Urinary bladder (tissue), 4 donors: ENCODE data around the gene CGN. TPM values are rescaled to one million over a fixed set of nuclear protein-coding genes. Genes with fewer than 3 reads are reported as not detected.

ENCODE experiments used
- DNase-seq: peaks from one replicate; pipeline ENCODE4 v3.0.0-alpha.2; 2015; ENCODE audit errors: extremely low spot score
- H3K27ac ChIP-seq: one replicate; pipeline ENCODE4 v1.5.1; 2013; ENCODE audit warnings: low read depth, mild to moderate bottlenecking, moderate library complexity
- H3K36me3 ChIP-seq: one replicate; pipeline ENCODE4 v1.6.1; 2013; ENCODE audit warnings: mild to moderate bottlenecking, moderate library complexity; ENCODE audit not compliant: insufficient read depth
- H3K4me1 ChIP-seq: one replicate; pipeline ENCODE4 v1.6.1; 2013; ENCODE audit warnings: mild to moderate bottlenecking, moderate library complexity; ENCODE audit not compliant: insufficient read depth
- H3K4me3 ChIP-seq: one replicate; pipeline ENCODE4 v1.5.1; 2013; ENCODE audit warnings: low read depth, low read length
- WGBS: extraction: QIAGEN DNeasy Blood & Tissue Kit; methylation state at CpG from one replicate; pipeline ENCODE4 v1.1.7; 2013; 5-methylcytosine and 5-hydroxymethylcytosine counted together
- polyA plus RNA-seq: library from polyadenylated mRNA; stranded (reverse); fragments of 200-250 nt; gene quantifications from one replicate; pipeline ENCODE4 v1.2.3, GENCODE V29; 2013
- total RNA-seq: library from RNA; depleted of rRNA; stranded (reverse); fragments of >200 nt; gene quantifications from one replicate; pipeline ENCODE4 v1.2.3, GENCODE V29; 2014
- donor health status: healthy with polysubstance abuse.
- donor health status: healthy.

Gene CGN
- total and polyA plus RNA-seq, 2 donors: 5.5 to 5.9 TPM

DNA sequence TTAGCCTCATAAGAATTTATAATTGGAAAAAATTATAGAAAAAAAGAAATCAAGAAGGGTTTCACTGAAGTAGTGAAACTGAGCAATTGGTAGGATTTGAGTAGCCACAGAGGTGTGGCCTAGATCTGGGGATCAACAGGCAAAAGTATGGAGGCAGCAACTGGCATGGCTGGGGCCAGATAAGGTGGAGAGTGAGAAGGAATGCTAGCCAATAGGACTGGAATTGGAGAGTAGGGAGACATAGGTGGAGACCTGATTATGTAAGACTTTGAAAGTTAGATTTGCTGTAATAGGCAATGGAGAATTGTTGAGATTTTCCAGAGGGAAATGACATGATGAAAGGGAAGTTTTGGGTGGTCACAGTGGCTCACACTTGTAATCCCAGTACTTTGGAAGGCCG is 24.6 kb upstream of the CGN start:
- H3K4me1 ChIP-seq: no peaks in the 10 kb centered on the region
- 85% methylated on average over 1 of the region's 1 CpG for WGBS

DNA sequence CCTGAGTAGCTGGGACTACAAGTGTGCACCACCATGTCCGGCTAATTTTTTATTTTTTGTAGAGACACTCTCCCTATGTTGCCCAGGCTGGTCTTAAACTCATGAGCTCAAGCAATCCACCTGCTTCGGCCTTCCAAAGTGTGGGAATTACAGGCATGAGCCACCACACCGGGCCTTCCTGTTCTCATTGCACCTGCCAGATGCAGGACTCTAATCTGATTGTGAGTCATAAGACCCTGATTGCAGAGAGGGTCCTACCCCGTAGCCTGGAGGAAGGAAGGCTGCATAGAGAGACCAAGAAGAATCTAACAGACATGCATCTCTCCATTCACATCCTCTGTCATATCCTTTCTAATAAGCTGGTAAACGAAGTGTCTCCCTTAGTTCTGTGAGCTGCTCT is 19.5 kb upstream of the CGN start:
- Histone ChIP-seq H3K27ac (no peak overlapping the region), H3K4me1 (no peaks in the 10 kb centered on the region), H3K4me3 (no peak overlapping the region), H3K36me3 (no peaks in the 10 kb centered on the region)
- 81% methylated on average over 5 of the region's 5 CpGs for WGBS
- no peak for DNase-seq

More for the DNA sequence above, 24.6 kb upstream of the CGN start:
- Histone ChIP-seq H3K27ac (no peak overlapping the region), H3K36me3 (no peaks in the 10 kb centered on the region), H3K4me3 (no peak overlapping the region)
- no peak for DNase-seq

DNA sequence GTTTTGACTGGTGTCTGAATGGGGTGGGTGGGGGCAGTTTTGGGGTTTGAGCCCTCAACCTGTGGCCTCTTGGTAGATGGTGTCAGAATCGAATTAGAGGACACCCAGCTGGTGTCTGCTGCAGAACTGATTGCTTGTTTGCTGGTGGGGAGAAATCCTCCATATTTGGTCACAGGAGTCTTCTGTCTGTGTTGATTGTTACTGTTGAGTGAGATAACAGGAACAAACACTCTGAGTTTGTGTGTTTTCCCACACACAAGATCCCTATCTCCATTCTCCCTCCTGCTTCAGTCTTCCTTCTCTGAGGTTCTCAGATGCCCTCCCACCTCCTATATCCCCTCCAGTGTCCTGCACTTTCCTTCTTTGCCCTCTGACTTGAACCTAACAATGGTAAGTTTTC is 19.1 kb upstream of the CGN start:
- Histone ChIP-seq H3K4me1 (no peaks in the 10 kb centered on the region), H3K36me3 (no peaks in the 10 kb centered on the region), H3K4me3 (no peak overlapping the region), H3K27ac (no peak overlapping the region)
- DNase-seq: no peak
- WGBS: 67% methylated on average over 1 of the region's 1 CpG

DNA sequence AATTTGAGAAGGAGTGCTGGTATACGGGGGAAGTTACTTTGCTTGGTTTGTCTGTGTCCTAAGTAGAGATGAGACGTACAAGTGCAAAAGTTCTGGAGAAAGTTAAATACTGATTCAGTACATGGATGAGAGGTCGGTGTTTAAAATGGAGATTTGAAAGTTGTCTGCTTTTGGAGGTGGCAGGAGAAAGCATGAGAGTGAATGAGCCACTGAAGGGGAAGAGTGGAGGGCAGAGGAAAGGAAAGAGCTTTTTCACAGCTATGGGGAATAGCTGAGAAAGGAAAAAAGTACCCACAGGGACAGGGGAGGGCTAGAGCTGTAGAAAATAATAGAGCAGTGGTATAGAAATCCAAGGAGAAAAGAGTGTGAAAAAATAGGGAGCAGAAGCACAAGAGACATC is 18.1 kb upstream of the CGN start:
- H3K4me3 ChIP-seq: no peak overlapping the region
- 86% methylated on average over 3 of the region's 3 CpGs for WGBS
- no peak overlapping the region for H3K27ac ChIP-seq
- no peaks in the 10 kb centered on the region for H3K36me3 ChIP-seq
- H3K4me1 ChIP-seq: no peaks in the 10 kb centered on the region
- no peak for DNase-seq

DNA sequence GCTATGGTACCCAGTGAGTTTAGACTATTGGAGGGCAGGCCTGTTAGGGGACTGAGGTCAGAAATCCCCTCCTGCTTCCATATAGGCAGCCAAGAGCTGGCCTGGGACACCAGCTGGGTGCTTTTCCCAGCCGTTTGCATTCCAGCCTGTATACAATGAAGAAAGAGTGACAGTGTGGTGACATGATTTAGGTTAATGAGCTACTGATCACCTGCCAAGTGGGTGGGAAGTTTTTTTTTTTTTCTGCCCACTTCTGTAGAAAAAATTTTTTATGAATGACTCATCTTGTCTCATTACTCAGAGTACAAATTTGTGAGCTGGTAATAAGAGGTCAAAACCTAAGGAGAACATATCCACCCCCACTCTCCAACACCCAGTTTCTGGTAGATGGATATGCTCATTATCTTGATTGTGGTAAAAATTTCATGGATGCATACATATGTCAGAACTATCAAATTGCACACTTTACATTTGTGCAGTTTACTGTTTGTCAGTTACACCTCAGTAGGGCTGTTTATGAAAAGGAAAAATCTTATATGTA is 16.4 kb upstream of the CGN start:
- DNase-seq: no peak
- Histone ChIP-seq H3K4me1 (no peaks in the 10 kb centered on the region), H3K27ac (no peak overlapping the region), H3K36me3 (no peaks in the 10 kb centered on the region), H3K4me3 (no peak overlapping the region)
- 3% methylated on average over 1 of the region's 1 CpG for WGBS

DNA sequence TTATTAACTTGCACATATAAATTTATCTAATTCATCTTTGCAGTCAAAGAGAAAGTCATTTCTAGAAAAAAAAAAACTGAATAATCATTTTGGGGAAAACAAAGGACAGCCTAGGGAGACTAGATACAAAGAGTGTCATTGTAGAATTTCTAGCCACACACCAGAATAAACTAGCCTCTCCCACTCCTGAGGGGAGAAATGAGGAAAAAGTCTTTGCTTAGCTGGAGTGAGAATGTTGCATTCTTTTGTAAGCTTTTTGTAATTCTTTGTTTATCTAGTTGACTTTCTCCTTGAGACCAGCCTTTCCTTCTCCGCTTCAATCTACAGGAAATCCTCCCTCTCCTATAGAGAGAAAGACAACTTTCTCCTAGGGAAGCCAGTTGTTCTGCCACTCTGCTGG is 15.9 kb upstream of the CGN start:
- Histone ChIP-seq H3K4me1 (no peaks in the 10 kb centered on the region), H3K27ac (no peak overlapping the region), H3K4me3 (no peak overlapping the region), H3K36me3 (no peaks in the 10 kb centered on the region)
- WGBS: 53% methylated on average over 1 of the region's 1 CpG
- DNase-seq: no peak

DNA sequence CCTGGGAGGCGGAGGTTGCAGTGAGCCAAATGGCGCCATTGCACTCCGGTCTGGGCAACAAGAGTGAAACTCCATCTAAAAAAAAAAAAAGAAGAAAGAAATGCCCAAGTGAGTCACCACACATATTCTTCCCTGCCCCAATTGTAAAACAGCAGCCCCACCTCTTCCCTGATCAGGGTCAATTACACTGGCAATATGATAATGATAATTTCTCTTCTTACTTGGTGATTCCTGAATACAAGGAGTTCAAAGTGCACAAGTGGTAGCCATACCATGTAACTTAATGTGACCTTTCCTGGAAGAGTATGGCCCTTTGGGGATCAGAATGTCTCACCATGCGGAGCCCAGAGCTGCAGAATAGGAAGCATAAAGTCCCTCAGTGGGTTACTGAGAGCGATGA is 11.8 kb upstream of the CGN start:
- DNase-seq: no peak
- no peak overlapping the region for H3K27ac ChIP-seq
- H3K36me3 ChIP-seq: no peaks in the 10 kb centered on the region
- H3K4me1 ChIP-seq: no peaks in the 10 kb centered on the region
- 93% methylated on average over 5 of the region's 5 CpGs for WGBS
- no peak overlapping the region for H3K4me3 ChIP-seq

DNA sequence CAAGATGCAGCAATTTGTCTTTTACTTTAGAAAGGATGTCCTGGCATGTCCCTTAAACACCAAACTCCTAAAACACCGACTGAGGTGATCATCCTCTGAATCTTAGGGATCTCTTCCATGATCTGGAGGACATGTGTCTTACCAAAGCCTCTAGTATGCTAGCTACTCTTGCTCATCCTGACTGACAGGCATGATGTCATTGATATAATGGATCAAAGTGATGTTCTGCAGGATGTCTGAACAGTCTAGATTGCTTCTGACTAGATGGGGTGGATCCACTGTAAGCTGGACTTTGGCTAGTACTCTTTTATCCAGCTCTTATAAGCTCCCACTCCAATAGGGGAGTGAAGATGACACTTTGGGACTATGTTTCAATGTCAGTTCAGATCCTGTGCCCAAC is 11.3 kb upstream of the CGN start:
- Histone ChIP-seq H3K4me1 (no peaks in the 10 kb centered on the region), H3K27ac (no peak overlapping the region), H3K4me3 (no peak overlapping the region), H3K36me3 (no peaks in the 10 kb centered on the region)
- no peak for DNase-seq
- 93% methylated on average over 1 of the region's 1 CpG for WGBS

DNA sequence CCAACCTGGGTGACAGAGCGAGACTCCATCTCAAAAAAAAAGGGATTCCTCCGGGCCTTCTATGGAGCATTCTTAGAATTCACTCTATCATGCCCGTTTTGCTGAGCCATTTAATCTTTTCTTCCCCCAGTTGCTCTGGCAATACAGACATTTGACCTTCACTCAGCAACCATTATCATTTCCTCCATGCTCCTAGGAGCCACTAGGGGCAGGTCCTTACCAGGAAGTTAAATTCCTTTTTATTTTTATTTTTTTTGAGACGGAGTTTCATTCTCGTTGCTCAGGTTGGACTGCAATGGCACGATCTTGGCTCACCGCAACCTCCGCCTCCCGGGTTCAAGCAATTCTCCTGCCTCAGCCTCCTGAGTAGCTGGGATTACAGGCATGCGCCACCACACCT is 9.7 kb upstream of the CGN start:
- 80% methylated on average over 10 of the region's 10 CpGs for WGBS
- Histone ChIP-seq H3K27ac (no peak overlapping the region), H3K4me1 (no peaks in the 10 kb centered on the region), H3K36me3 (no peaks in the 10 kb centered on the region), H3K4me3 (no peak overlapping the region)
- no peak for DNase-seq

DNA sequence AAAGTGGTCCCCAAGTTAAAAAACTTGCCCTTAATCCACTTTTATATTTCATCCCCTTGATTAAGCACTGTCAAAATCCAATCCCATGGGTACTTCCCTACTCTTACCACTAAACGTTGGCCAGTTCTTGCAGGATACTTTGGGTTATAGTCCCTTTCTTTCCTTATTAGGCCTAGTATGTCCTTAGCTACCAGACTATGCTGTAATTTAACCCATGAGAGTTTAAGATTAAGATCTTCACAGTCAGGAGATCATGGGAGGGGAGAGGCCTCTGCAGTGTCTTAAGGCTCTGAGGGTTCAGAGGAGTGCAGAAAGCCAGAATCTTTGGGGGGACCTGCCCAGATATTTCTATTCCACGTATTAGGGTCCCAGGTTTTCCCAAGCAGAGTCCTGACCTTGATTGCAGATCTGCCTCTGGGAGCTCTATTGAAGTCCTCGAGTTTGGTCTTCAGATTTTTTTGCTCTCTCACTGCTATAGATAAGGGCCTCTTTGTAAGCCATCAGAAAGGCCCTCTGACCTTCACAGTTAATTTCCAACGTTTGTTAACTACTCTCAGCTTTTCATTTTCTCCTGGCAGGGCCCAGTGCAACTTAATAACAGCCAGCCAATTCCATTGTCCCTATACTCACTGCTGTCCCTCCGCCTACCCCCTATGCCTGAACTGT is 9.0 kb upstream of the CGN start:
- Histone ChIP-seq H3K27ac (no peak overlapping the region), H3K4me1 (no peaks in the 10 kb centered on the region), H3K36me3 (no peaks in the 10 kb centered on the region), H3K4me3 (no peak overlapping the region)
- no peak for DNase-seq
- 54% methylated on average over 5 of the region's 5 CpGs for WGBS

DNA sequence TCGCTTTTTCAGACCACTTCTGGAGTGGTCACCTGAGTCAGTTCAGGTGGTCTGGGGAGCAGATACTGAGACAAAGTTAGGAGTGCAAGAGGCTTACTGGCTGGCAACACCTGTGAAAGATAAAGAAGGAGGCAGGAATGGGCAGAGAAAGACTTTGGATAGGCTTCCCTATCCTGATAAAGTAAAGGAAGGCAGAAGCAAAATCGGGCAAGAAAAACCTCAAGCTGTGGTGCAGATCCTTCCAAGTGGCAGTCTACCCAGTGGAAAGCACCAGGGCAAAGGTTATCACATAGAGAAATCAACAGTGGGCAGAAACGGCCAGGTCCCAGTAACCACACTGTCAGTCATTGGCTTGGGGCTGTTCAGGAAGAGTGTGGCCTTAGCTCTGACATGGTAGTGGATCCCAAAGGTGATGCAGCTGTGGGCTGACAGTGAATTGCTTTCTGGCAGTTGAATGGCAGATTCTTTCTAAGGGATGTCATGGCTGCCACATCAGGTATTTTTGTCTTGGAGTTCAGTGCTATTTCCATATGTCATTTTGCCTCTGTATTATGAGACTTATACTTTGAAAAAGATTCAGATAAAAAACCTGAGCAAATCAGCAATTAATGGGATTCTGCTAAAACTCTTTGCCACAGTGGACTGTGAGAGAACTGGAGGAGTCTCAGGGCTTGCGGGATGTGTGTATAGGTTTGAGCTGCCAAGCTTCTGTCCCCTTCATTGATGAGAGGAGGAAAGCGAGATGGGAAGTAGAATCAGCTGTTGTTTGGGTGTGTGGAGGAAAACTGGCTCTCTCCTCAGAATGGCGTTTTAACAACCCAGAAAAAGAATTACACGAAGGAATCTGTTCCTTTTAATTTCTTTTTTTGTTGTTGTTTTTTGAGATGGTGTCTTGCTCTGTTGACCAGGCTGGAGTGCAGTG is 8.1 kb upstream of the CGN start:
- no peaks in the 10 kb centered on the region for H3K36me3 ChIP-seq
- H3K27ac ChIP-seq: no peak overlapping the region
- no peak for DNase-seq
- no peak overlapping the region for H3K4me3 ChIP-seq
- WGBS: 63% methylated on average over 7 of the region's 7 CpGs
- no peaks in the 10 kb centered on the region for H3K4me1 ChIP-seq

DNA sequence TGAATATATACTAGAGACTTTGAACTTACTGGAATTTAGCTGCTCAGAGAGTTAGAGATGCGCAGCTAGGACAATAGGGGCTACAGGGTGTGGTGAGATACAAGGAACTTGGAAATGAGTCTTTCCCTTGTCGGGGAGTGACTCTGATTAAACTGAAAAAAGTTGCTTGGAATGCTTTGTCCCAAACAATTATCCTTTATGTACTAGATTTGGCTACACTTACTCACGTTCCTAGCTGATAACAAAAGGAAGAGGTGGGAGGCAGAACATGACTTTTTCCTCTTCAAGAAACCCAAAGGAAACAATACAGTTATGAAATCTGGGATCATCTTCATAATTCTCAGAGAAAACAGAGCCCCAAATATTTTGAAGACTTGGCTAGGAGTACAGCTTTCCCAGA is 6.9 kb upstream of the CGN start:
- Histone ChIP-seq H3K4me1 (no peaks in the 10 kb centered on the region), H3K4me3 (no peak overlapping the region)
- WGBS: 47% methylated on average over 3 of the region's 3 CpGs

DNA sequence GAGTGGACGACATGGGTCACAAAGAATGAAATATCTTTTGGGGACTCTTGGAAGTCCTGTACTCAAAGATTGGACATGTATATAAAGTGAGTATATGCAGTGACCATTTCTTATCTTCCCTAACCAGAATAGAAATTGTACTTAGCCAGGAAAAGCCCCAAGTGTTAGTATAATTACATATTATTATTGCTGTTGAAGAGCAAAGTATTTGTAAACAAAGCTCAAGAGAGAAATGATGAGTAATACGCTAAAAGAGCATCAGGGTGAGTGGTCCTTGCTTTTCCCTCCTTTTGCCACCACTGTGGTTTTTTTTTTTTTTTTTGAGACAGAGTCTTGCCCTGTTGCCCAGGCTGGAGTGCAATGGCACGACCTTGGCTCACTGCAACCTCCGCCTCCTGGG is 6.4 kb upstream of the CGN start:
- Histone ChIP-seq H3K27ac (no peak overlapping the region), H3K4me3 (no peak overlapping the region), H3K4me1 (no peaks in the 10 kb centered on the region), H3K36me3 (no peaks in the 10 kb centered on the region)
- DNase-seq: no peak
- WGBS: 78% methylated on average over 4 of the region's 4 CpGs

More for the DNA sequence above, 6.9 kb upstream of the CGN start:
- Histone ChIP-seq H3K27ac (no peak overlapping the region), H3K36me3 (no peaks in the 10 kb centered on the region)
- DNase-seq: no peak

DNA sequence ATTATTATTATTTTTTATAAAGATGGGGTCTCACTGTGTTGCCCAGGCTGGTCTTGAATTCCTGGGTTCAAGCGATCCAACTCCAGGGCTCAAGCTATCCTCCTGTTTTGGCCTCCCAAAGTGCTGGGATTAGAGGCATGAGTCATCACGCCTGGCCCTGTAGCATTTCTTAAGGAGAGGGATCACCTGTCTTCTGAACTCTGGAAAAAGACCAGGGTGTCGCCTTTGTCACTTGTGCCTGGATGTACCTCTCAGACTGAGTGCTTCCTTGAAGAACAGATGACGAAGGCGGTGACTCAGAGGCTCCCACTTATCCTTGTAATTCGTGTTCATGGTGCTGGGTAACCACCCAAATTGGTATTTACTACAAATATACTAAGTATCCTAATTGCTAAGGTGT is 2.4 kb upstream of the CGN start:
- DNase-seq: no peak
- Histone ChIP-seq H3K27ac (no peak overlapping the region), H3K4me3 (no peak overlapping the region), H3K36me3 (no peaks in the 10 kb centered on the region), H3K4me1 (no peaks in the 10 kb centered on the region)
- WGBS: 86% methylated on average over 6 of the region's 6 CpGs
